GM15510 (cell line): ENCODE data around the gene SIX1.

Source experiments
- POLR2A ChIP-seq: IDR thresholded peaks from 3 replicates; pipeline ENCODE4 v1.6.1; 2011; ENCODE audit warnings: borderline replicate concordance; ENCODE audit not compliant: insufficient read length; ENCODE audit errors: extremely low read depth

The SIX1 gene

DNA sequence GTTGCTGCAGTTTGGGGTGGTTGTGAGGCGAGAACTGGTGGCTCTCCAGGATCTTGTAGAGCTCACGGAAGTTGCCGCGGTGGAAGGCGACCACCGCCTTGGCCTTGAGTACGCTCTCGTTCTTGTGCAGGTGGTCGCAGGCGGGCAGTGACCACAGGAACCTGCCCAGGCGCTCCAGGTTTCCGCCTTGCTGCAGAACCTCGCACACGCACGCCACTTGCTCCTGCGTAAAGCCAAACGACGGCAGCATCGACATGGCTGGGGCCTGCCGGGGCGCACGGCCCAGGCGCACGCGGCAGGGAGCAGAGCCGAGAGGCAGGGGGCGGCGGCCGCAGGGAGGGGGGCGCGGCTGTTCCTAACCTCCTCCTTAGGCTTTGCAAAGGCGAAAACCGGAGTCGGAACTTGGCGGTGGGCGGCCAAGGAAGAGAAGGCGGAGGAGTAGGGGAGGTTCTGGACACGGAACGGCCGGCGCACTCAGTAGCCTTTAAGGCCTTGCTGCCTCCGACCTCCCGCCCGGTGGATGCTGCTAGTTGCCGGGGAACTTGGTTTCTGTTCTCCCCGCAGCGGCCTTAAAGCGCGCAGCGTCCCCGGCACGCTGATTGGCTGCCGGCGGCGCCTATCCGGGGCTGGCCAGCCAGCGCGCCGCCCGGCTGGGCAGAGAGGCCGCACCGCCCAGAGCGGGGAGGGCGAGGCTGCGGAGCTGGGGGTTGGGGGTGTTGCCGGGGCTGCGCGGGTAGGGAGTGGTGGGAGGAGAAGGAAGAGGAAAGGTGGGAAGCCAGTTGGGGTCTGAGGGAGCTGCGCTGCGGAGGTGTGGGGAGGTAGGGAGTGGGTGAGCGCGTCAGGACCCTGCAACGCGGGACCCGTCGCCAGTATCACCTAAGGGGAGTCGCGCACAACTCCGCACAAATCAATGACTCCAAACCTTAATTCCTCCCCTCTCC lies at the start of gene SIX1:
Gene SIX1, minus strand, starts transcription at position 544 of the 941 bp plus-strand sequence. Its CDS starts 288 bp downstream, at position 256.
- TF ChIP-seq POLR2A: no peak

DNA sequence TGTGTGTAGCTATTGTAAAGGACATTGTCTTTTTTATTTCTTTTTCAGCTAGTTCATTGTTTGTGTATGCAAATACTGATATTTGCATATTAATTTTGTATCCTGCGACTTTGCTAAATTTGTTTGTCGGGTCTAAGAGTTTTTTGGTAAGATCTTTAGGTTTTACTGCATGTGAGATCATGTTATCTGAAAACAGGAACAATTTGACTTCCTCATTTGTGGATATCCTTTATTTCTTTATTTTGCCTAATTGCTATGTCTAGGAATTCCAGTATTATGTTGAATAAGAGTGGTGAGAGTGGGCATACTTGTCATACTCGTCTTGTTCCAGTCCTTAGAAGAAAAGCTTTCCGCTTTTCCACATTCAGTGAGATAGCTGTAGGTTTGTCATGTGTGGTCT lies 46.0 kb upstream of the SIX1 start:
- TF ChIP-seq POLR2A: no peak

DNA sequence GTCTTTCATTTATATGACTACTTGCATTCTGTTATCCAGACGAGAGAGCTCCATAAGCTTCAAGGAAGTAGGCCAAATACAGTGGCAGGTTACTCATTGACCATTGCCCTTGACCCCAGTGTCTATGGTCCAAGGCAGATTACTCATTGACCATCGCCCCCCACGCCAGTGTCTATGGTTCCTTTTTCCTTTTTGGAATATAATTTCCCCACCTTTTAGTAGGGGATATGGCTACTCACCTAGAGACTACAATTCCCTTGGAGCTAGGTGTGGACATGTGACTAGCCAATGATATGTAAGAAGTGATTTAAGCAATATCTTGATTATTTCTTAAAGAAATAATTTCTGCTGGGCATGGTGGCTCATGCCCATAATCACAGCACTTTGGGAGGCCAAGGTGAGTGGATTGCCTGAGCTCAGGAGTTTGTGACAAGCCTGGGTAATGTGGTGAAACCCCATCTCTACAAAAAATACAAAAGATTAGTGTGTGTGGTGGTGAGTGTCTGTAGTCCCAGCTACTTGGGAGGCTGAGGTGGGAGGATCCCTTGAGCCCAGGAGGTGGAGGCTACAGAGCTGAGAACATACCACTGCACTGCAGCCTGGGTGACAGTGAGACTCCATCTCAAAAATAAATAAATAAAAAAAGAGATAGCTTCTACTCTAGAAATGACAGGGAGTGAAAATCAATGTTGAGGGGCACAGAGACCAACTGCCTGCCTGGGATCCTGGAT lies 42.3 kb upstream of the SIX1 start:
- TF ChIP-seq POLR2A: no peak

DNA sequence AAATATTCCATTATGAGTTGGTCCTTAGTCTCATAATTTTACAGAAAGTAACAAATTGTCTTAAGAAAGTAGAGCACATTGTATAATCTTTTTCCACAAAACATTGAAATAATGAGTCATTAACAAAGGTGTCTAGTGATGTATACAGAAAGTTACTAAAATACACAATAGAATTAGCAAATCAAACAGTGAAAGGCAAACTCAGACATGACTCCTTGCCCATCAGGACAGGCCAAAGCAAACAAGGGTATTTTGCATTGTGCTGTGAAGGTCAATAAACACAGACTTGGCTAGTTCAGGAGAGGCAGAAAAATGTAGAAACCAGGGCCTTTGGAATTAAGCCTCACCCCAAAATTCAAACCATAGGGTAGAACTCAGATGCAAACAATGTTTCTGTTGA lies 37.6 kb upstream of the SIX1 start:
- no peak for TF ChIP-seq POLR2A

GRCh38 chr14:60684203-60684602 lies 34.9 kb upstream of the SIX1 start:
- no peak for TF ChIP-seq POLR2A

GRCh38 chr14:60681271-60681670 lies 32.0 kb upstream of the SIX1 start:
- TF ChIP-seq POLR2A: no peak

DNA sequence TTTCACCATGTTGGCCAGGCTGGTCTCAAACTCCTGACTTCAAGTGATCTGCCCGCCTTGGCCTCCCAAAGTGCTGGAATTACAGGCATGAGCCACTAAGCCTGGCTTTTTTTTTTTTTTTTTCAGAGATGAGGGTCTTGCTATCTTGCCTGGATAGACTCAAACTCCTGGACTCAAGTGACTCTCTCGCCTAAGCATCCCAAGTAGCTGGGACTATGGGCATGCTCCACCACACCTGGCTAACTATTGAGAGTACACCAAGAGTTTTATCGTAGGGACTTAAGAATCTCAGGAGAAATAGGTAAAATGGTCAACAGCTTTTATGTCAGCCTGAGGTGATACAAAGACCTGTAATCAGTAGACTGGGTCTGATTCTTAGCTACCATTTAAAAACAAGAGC lies 31.2 kb upstream of the SIX1 start:
- no peak for TF ChIP-seq POLR2A

GRCh38 chr14:60679566-60680258 lies 30.4 kb upstream of the SIX1 start:
- TF ChIP-seq POLR2A: no peak

GRCh38 chr14:60677701-60678100 lies 28.4 kb upstream of the SIX1 start:
- TF ChIP-seq POLR2A: no peak

DNA sequence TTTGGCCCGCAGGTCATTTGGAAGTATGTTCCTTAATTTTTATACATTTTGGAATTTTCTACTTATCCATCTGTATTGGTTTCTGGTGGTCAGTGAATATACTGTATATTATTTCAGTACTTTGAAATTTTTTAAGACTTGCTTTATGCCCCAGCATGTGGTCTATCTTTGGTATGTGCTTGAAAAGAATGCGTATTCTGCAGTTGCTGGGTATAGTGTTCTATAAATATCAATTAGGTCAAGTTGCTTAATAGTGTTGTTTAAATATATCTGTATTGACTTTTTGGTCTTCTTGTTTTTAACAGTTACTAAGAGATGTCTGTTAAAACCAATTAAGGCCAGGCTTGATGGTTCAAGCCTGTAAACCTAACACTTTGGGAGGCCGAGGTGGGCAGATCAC lies 21.7 kb upstream of the SIX1 start:
- no peak for TF ChIP-seq POLR2A

GRCh38 chr14:60668431-60669112 lies 19.3 kb upstream of the SIX1 start:
- no peak for TF ChIP-seq POLR2A

GRCh38 chr14:60665177-60665550 lies 15.9 kb upstream of the SIX1 start:
- no peak for TF ChIP-seq POLR2A

DNA sequence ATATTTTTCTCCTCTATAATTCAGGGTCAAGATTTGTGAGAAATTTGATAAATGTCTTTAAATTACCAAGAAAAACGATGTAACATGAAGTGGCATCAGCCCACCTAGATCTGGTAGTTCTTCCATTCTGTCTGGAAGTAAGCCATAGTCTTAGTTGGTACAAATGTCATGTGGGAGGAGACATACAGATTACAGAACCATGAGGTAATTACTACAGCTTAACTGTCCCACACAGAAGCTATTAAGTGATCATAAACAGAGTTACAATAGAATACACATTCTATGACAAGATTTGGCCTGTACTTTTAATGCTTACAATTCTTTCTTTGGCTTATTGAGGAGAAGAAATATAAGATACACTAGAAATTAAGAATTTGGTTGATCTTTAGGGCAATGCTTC lies 13.7 kb upstream of the SIX1 start:
- TF ChIP-seq POLR2A: no peak

DNA sequence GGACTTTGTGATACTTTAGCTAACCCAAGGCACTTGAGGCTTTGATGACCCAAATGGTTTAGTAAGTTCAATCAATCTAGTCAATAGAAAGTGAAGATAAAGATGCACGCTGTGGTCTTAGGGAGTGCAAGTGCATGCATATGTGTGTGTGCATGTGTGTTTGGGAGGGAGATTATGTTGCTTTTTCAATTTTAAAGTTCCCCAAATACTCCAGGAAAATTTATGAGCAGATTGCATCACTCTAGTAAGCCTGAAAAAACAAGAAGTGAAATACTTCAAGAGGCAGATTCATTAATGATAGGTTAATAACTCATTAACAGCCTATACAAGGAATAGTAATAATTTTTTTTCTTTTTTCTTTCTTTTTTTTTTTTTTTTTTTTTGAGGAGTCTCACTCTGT lies 12.4 kb upstream of the SIX1 start:
- TF ChIP-seq POLR2A: no peak
